Astrocyte (in vitro differentiated cells and primary cell): ENCODE data around the gene CCDC68.

Experiments
- EZH2 ChIP-seq: IDR thresholded peaks from 2 replicates; pipeline ENCODE4 v1.6.1; 2012; ENCODE audit warnings: mild to moderate bottlenecking, low read length, inconsistent platforms; ENCODE audit not compliant: insufficient read depth
- TF ChIP-seq, protein P1 (sequence below): IDR thresholded peaks from 2 replicates; pipeline ENCODE4 v1.5.1; 2011; ENCODE audit warnings: low read depth, mild to moderate bottlenecking, inconsistent platforms, low read length, moderate library complexity; ENCODE audit not compliant: insufficient read depth

DNA sequence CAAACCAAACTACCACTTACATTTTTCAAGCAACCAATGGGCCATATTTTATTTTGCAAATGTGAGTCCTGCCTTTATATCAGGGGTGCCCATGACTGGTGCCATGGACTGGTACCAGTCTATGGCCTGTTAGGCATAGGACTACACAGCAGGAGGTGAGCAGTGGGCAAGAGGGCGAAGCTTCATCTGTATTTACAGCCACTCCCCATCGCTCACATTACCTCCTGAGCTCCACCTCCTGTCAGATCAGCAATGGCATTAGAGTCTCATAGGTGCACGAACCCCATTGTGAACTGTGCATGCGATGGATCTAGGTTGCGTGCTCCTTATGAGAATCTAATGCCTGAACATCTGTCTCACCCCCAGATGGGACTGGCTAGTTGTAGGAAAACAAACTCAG is 53.6 kb downstream of the CCDC68 start:
- TF ChIP-seq, protein P1, sequence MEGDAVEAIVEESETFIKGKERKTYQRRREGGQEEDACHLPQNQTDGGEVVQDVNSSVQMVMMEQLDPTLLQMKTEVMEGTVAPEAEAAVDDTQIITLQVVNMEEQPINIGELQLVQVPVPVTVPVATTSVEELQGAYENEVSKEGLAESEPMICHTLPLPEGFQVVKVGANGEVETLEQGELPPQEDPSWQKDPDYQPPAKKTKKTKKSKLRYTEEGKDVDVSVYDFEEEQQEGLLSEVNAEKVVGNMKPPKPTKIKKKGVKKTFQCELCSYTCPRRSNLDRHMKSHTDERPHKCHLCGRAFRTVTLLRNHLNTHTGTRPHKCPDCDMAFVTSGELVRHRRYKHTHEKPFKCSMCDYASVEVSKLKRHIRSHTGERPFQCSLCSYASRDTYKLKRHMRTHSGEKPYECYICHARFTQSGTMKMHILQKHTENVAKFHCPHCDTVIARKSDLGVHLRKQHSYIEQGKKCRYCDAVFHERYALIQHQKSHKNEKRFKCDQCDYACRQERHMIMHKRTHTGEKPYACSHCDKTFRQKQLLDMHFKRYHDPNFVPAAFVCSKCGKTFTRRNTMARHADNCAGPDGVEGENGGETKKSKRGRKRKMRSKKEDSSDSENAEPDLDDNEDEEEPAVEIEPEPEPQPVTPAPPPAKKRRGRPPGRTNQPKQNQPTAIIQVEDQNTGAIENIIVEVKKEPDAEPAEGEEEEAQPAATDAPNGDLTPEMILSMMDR, result no peak
- no peak for TF ChIP-seq EZH2
